Astrocyte (in vitro differentiated cells and primary cell): ENCODE measurements around the gene ANTXR2. TPM values are rescaled to one million over a fixed set of nuclear protein-coding genes. Genes with fewer than 3 reads are reported as not detected.

ENCODE experiments used
- DNase-seq: peaks from one replicate; pipeline ENCODE4 v3.0.0-alpha.2; 2010; ENCODE audit warnings: low read depth
- FAIRE-seq: peaks from 2 replicates; lab custom pipeline; 2011; peaks lifted over from hg19 to GRCh38; lab: Jason Lieb, UNC
- H2AFZ ChIP-seq: 2 replicates; pipeline ENCODE4 v1.6.0; 2012; ENCODE audit warnings: low read depth, low read length, inconsistent platforms
- H3K27ac ChIP-seq: 2 replicates; pipeline ENCODE4 v1.5.1; 2011; ENCODE audit warnings: low read depth, low read length, inconsistent platforms
- H3K27me3 ChIP-seq: 2 replicates; pipeline ENCODE4 v1.6.0; 2011; ENCODE audit warnings: low read length, inconsistent platforms; ENCODE audit not compliant: insufficient read depth
- H3K36me3 ChIP-seq: 2 replicates; pipeline ENCODE4 v1.5.1; 2011; ENCODE audit warnings: low read length, inconsistent platforms; ENCODE audit not compliant: insufficient read depth
- H3K4me1 ChIP-seq: 2 replicates; pipeline ENCODE4 v1.5.1; 2011; ENCODE audit warnings: low read length, inconsistent platforms; ENCODE audit not compliant: insufficient read depth
- H3K4me2 ChIP-seq: 2 replicates; pipeline ENCODE4 v1.6.0; 2012; ENCODE audit warnings: low read length, inconsistent platforms
- H3K4me3 ChIP-seq: 2 replicates; pipeline ENCODE4 v1.5.1; 2011; ENCODE audit warnings: low read depth, mild to moderate bottlenecking, low read length, inconsistent platforms; ENCODE audit not compliant: insufficient read depth
- H3K79me2 ChIP-seq: 2 replicates; pipeline ENCODE4 v1.6.0; 2012; ENCODE audit warnings: mild to moderate bottlenecking, low read length, inconsistent platforms; ENCODE audit not compliant: insufficient read depth
- H3K9ac ChIP-seq: 2 replicates; pipeline ENCODE4 v1.6.0; 2012; ENCODE audit warnings: mild to moderate bottlenecking, low read length, inconsistent platforms
- H3K9me3 ChIP-seq: 2 replicates; pipeline ENCODE4 v1.5.1; 2012; ENCODE audit warnings: low read depth, mild to moderate bottlenecking, low read length, inconsistent platforms; ENCODE audit not compliant: insufficient read depth
- H4K20me1 ChIP-seq: 2 replicates; pipeline ENCODE4 v1.6.0; 2012; ENCODE audit warnings: low read length, inconsistent platforms; ENCODE audit not compliant: insufficient read depth
- H3K27ac Mint-ChIP-seq: one replicate; pipeline ENCODE4 v1.8.0; 2021; ENCODE audit warnings: mild to moderate bottlenecking, mixed read lengths; ENCODE audit not compliant: unreplicated experiment
- H3K27me3 Mint-ChIP-seq: one replicate; pipeline ENCODE4 v1.8.0; 2021; ENCODE audit warnings: low read depth, mixed read lengths; ENCODE audit not compliant: unreplicated experiment
- H3K36me3 Mint-ChIP-seq: one replicate; pipeline ENCODE4 v1.8.0; 2021; ENCODE audit warnings: low read depth, mixed read lengths; ENCODE audit not compliant: unreplicated experiment
- H3K4me1 Mint-ChIP-seq: one replicate; pipeline ENCODE4 v1.8.0; 2021; ENCODE audit warnings: low read depth, mixed read lengths; ENCODE audit not compliant: unreplicated experiment
- H3K4me3 Mint-ChIP-seq: one replicate; pipeline ENCODE4 v1.8.0; 2021; ENCODE audit warnings: mild to moderate bottlenecking, moderate library complexity, mixed read lengths; ENCODE audit not compliant: unreplicated experiment
- H3K9me3 Mint-ChIP-seq: one replicate; pipeline ENCODE4 v1.8.0; 2021; ENCODE audit warnings: mild to moderate bottlenecking, mixed read lengths; ENCODE audit not compliant: unreplicated experiment
- CTCF ChIP-seq: IDR thresholded peaks from 2 replicates; pipeline ENCODE4 v1.5.1; 2011; ENCODE audit warnings: low read depth, mild to moderate bottlenecking, inconsistent platforms, low read length, moderate library complexity; ENCODE audit not compliant: insufficient read depth
- EZH2 ChIP-seq: IDR thresholded peaks from 2 replicates; pipeline ENCODE4 v1.6.1; 2012; ENCODE audit warnings: mild to moderate bottlenecking, low read length, inconsistent platforms; ENCODE audit not compliant: insufficient read depth
- total RNA-seq: library from RNA; stranded (reverse); gene quantifications from 2 replicates; pipeline ENCODE4 v1.2.1, GENCODE V29; 2021

Gene ANTXR2
- total RNA-seq, 1 donor from 2014 or later = 34.7 TPM

GRCh38 chr4:79922011-79922410, 151.0 kb downstream of the ANTXR2 start:
- no peak overlapping the region for H3K4me3 ChIP-seq
- Mint-ChIP-seq H3K27ac (no peak overlapping the region), H3K4me1 (no peaks in the 10 kb centered on the region), H3K9me3 (no peaks in the 10 kb centered on the region), H3K36me3 (no peaks in the 10 kb centered on the region), H3K4me3 (no peak overlapping the region), H3K27me3 (no peaks in the 10 kb centered on the region)
- TF ChIP-seq CTCF (no peak), EZH2 (no peak)
- H2AFZ ChIP-seq = no peak overlapping the region
- H3K27ac ChIP-seq = no peak overlapping the region
- H3K9me3 ChIP-seq = no peaks in the 10 kb centered on the region
- H3K4me1 ChIP-seq = no peaks in the 10 kb centered on the region
- H3K27me3 ChIP-seq = no peaks in the 10 kb centered on the region
- no peak overlapping the region for H3K9ac ChIP-seq
- DNase-seq = no peak
- no peak overlapping the region for H3K4me2 ChIP-seq
- FAIRE-seq = no peak
- no peaks in the 10 kb centered on the region for H4K20me1 ChIP-seq
- peaks cover 2% of the 10 kb centered on the region for H3K36me3 ChIP-seq
- no peaks in the 10 kb centered on the region for H3K79me2 ChIP-seq

GRCh38 chr4:79920163-79920853, 152.7 kb downstream of the ANTXR2 start:
- no peak overlapping the region for H3K4me3 Mint-ChIP-seq
- H3K4me1 Mint-ChIP-seq = no peaks in the 10 kb centered on the region
- Histone ChIP-seq H4K20me1 (no peaks in the 10 kb centered on the region), H3K9me3 (no peaks in the 10 kb centered on the region), H3K27me3 (no peaks in the 10 kb centered on the region), H3K79me2 (no peaks in the 10 kb centered on the region), H3K4me3 (no peak overlapping the region), H2AFZ (no peak overlapping the region), H3K9ac (no peak overlapping the region), H3K4me2 (no peak overlapping the region), H3K27ac (no peak overlapping the region), H3K36me3 (peaks cover 2% of the 10 kb centered on the region), H3K4me1 (no peaks in the 10 kb centered on the region)
- no peak for FAIRE-seq
- H3K27ac Mint-ChIP-seq = no peak overlapping the region
- H3K27me3 Mint-ChIP-seq = peaks cover 2% of the 10 kb centered on the region
- no peaks in the 10 kb centered on the region for H3K36me3 Mint-ChIP-seq
- no peaks in the 10 kb centered on the region for H3K9me3 Mint-ChIP-seq
- DNase-seq = no peak
- TF ChIP-seq CTCF = no peak
- TF ChIP-seq EZH2 = no peak

GRCh38 chr4:79918292-79918691, 154.7 kb downstream of the ANTXR2 start:
- no peak for FAIRE-seq
- H3K27ac ChIP-seq = no peak overlapping the region
- no peaks in the 10 kb centered on the region for H3K27me3 ChIP-seq
- H4K20me1 ChIP-seq = peaks cover 3% of the 10 kb centered on the region
- no peak overlapping the region for H3K9ac ChIP-seq
- no peak overlapping the region for H3K4me3 ChIP-seq
- DNase-seq = no peak
- no peaks in the 10 kb centered on the region for H3K9me3 ChIP-seq
- H3K36me3 ChIP-seq = peaks cover 2% of the 10 kb centered on the region
- H3K27ac Mint-ChIP-seq = no peak overlapping the region
- H3K4me2 ChIP-seq = no peak overlapping the region
- no peak for TF ChIP-seq CTCF
- peaks cover 4% of the 10 kb centered on the region for H3K4me1 ChIP-seq
- no peak overlapping the region for H2AFZ ChIP-seq
- no peaks in the 10 kb centered on the region for H3K9me3 Mint-ChIP-seq
- H3K4me1 Mint-ChIP-seq = peaks cover 3% of the 10 kb centered on the region
- no peak overlapping the region for H3K4me3 Mint-ChIP-seq
- H3K79me2 ChIP-seq = no peaks in the 10 kb centered on the region
- no peaks in the 10 kb centered on the region for H3K36me3 Mint-ChIP-seq
- peaks cover 5% of the 10 kb centered on the region for H3K27me3 Mint-ChIP-seq
